ENCODE measurements around the gene AXIN2.

AXIN2 gene

GRCh38 chr17:65553646-65554552 lies 7.5 kb downstream of the AXIN2 start:
- no peak for DNase-seq

DNA sequence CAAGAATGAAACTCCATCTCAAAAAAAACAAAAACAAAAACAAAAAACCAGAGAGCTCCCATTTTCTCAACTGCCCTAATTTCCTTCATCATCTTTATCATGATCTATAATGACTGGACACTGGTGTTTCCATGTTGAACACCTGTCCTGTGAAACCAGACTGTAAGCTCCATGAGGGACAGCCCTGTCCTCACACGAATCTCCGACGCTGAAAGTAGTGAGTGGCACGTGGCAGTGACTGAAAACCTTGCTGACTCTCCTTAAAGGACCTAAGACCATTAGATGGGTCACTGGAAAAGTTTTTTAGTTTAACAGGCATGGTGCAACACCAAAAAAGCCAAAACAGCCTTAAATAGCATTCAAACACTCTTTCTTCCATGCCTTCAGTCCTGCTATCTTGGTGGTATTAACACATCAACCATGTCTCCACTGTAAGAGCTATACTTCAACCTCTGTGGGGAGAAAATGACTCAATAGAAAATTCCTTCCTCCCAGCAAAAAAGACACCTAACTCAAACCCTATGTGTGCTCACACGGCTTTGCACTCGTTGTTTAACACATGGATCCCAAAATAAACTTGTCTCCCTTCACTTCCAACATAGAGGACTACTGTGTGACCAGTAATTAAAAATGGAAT lies 8.3 kb downstream of the AXIN2 start:
- DNase-seq = no peak

- DNase-seq = no peak
Measured at GRCh38 chr17:65552214-65552613, 9.2 kb downstream of the AXIN2 start.

DNA sequence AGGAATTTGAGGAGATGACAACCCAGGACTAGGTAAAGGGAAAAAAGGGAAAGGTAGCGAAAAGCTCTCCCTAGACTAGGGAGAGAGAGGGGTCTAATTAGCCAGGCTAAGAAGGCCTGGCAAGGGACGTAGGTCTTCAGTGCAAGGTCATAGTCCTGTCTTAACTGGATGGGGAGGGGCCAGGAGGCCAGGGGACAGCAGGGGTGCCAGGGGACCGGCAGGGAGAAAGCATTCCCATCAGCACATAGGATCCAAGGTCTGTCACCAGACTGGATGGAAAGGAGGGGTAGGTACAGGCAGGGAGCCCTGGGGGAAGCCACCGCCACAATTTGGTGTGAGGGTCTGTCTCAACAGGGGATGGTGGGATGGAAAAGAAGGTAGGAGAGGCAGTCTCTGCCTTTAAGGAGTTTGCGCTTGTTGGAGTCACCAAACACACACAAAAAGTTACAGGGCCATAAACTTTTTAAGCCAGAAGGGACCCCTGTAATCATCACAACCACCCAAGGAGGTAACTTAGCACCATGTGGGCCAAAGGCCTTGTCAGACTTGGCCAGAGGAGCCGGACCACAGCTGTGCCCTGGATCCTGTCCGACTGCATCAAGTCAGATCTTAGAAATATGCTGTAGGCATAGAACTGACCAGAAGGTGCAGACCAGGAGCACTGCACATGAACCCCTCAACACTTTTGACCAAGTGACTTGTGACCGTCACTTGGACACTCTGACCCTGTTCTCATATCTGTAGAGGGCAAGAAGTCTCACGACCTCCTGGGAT lies 10.0 kb downstream of the AXIN2 start:
- no peak for DNase-seq

GRCh38 chr17:65550758-65551157 lies 10.7 kb downstream of the AXIN2 start:
- DNase-seq = no peak

DNA sequence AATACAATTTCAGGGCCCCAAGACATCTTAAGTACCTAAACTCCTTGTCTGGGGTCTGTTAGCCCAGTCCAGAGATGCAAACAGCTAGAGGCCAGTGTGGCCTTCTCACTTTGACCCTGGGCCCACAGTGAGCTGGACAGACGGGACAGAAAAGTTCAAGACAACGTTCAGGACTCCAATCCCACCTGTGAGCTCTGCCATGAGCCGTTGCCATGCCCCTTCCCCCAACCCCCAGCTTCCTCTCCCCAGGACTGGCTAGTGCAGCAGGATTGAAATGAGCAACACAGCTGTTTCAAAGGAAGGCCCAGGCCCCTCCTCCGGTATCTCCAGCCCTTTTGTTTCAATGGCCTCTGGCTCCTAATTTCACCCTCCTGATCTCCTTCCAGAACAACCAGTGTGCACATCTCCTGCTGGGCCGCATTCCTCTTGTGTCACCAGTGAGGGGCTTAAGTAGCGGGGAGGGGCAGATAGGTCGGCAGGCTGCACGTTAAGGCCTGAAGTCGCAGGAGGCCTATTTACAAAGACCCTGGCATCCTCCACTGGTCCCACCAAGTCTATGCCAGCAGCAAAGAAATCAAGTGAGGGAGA lies 11.3 kb downstream of the AXIN2 start:
- no peak for DNase-seq

DNA sequence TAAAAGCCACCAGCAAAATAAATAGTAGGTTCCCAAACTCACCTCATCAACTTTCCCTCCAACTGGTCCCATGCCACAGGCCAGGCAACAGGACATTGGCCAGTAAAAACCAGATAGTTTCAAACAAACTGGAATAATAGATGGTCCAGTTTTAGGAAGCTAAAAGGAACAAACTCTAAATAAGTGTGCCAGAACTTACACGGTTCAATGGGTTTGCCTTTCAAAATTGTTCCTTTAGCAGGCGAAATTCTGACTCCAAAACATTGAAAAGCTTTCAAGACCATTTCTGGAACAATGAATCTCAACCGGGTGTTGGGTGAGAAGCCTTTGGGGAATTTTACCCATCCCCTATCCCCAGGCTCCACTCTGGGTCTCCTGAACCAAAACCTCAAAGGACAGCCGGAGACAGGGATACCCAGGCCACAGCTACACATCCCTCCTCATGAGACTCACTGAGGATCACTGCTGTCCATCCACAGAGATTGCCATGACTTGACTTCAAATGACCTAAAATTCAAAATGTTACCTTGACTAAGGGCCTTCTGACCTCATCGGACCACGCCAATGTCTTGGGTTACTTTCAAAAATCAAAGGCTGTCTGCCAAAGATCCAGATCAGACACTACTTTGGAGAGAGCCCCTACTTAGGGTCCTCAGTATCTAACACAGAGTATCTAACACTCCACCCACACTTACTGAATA lies 13.0 kb downstream of the AXIN2 start:
- no peak for DNase-seq

DNA sequence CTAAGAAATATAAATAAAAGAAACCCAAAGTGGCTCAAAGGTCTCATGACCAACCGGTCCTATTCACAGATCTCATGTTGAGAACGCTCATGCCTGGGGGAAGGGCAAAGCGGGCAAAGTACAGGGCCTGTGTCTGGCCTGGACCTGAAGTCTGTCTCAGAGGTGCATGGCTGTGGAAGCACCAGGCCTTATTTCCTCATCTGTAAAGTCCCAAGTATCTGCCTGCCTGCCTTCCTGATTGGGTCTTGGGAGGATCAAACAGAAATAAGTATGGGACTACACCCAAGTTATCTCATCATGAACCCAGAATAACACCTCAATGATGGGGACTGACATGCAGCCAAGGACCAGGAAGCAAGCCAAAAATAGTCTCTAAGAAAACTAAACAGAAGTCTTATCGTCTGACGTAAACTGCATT lies 14.2 kb downstream of the AXIN2 start:
- no peak for DNase-seq

- no peak for DNase-seq
Measured at GRCh38 chr17:65546579-65546978, 14.9 kb downstream of the AXIN2 start.

DNA sequence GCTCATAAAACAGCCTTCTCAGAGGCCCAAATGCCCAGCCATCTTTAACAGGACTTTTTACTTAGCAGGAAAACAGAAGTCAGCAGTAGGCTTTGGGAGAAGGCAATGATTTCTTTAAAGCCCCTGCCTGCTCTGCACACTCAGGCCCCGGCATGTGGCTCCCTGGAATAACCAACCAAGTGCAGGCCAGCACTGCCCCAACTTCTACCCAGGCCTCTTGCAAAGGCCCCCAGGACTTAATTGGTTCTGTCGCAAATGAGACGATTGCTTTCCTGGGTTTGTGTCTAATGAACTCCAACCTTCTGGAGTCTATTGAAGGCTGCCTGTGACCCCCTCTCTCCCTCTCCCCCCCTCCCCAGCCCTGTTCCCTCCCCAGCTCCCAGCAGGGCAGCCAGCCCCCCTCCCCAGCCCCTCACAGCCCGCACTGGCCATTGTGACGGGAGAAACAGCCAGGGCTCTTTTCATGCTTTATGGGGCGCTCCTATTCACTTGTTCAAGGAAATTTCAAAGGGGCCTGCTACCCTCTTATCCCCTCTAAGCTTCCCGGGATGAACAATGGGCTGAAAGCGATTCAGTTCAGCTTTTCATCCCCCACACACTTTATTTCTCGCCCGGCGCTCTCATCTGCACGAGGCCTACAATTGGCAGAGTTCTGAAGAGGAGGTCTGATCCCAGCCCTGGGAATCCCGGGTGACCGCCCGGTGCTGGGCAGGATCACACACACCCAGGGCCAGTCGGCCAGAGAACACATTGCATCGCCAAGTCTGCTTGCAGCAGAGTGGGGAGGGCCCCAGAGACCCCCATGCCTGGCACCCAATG lies 15.5 kb downstream of the AXIN2 start:
- no peak for DNase-seq

- no peak for DNase-seq
Measured at GRCh38 chr17:65544672-65545071, 16.8 kb downstream of the AXIN2 start.

DNA sequence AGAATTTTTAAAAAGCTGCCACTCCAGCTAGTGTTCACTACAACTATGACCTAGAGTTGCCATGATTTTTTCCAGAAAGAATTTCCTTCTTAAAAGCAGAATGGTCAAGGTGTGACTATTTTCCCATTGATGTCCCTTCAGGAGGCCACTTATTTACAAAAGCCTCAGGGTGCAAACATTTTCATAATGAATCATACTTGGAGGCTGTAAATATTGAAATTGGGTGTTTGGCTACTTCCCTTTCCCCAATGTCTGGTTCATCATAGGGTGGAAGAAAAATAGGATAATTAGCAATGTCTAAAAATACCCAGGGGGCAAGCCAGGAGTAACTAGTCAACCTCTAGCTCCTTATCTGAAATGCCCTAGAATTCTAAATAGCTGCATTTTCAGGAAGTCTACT lies 18.8 kb downstream of the AXIN2 start:
- DNase-seq = no peak

DNA sequence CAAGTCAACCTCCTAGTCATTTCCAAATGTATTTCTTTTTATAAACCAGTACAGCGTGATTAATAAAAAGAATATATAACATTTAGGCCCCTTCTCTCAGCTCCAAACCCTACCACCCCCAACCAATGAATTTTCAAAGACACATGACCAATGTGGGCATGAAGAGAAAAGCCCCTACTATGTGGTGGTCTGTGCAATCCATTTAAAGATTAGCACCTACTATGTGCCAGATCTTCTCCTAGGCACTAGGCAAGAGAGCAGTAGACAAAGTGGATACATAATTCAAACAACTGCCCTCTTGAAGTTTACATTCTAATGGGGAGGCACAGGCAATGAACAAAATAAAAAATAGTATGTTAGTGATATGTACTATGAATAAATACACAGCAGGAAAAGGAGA lies 19.4 kb downstream of the AXIN2 start:
- DNase-seq = no peak

DNA sequence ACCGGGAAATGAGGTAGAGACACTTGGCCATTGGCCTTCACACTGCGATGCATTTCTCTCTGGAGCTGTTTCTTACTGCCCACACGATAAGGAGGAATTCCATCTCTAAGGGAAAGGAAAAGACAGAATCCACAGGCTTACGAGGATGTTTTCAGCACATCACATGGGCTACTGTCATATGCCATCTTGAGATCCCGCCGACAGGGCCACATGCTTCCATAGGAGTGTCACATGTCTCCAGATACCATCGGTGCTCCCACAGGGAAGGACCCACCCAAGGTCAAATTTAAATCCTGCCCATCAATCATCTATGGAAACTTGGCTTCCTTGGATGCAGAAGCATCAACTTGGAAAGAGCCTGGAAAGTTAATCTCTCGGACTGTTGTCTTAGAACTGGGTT lies 20.0 kb downstream of the AXIN2 start:
- DNase-seq = no peak

- no peak for DNase-seq
Measured at GRCh38 chr17:65539630-65540266, 21.7 kb downstream of the AXIN2 start.

GRCh38 chr17:65538675-65539529 lies 22.5 kb downstream of the AXIN2 start:
- no peak for DNase-seq

GRCh38 chr17:65537845-65538674 lies 23.4 kb downstream of the AXIN2 start:
- no peak for DNase-seq

- DNase-seq = no peak
Measured at GRCh38 chr17:65537343-65537844, 24.1 kb downstream of the AXIN2 start.

Data from SHP77 (cell line).